B cell (primary cell): ENCODE measurements around the gene SPACA6. TPM values are rescaled to one million over a fixed set of nuclear protein-coding genes. Genes with fewer than 3 reads are reported as not detected.

ENCODE experiments used
- ATAC-seq: fragments of 200-7000 bp; cut with Tn5 transposase; one replicate; pipeline ENCODE4 v1.10.0; 2021; ENCODE audit warnings: low read depth, mild to moderate bottlenecking, moderate number of reproducible peaks, moderate library complexity
- CTCF ChIA-PET: fragments of 350-600 bp; sonication (Branson Sonifier 250); formaldehyde crosslinking; loops from one replicate; lab custom pipeline; 2021; ENCODE audit warnings: antibody characterized with exemption, inconsistent platforms; lab: Charles Lee
- POLR2A ChIA-PET: fragments of 350-600 bp; sonication (Branson Sonifier 250); formaldehyde crosslinking; loops from one replicate; lab custom pipeline; 2021; ENCODE audit warnings: antibody characterized with exemption; lab: Charles Lee
- DNase-seq: peaks from one replicate; pipeline ENCODE4 v3.0.0; 2013
- H2AFZ ChIP-seq: 2 replicates; pipeline ENCODE4 v1.6.1; 2012; ENCODE audit warnings: mild to moderate bottlenecking, low read depth, low read length; ENCODE audit not compliant: insufficient read depth, poor library complexity, severe bottlenecking
- H3K27ac ChIP-seq, 2 donors: 1 replicate in 1 of 2; 2 replicates in 1 of 2; pipeline ENCODE4 v1.5.1; 2012 to 2013; ENCODE audit warnings: low read length in 2 of 2, mild to moderate bottlenecking in 2 of 2, moderate library complexity in 1 of 2
- H3K27me3 ChIP-seq, 4 experiments: fragments of 200-600 bp in 1 of 4; sonication (generic) in 1 of 4; replicated peaks in 1 of 4; 1 replicate in 2 of 4; 2 replicates in 2 of 4; pipeline versions ENCODE4 v1.6.1 to v1.7.0; 2013 to 2016; ENCODE audit warnings: low read length in 3 of 4, mild to moderate bottlenecking in 2 of 4, mixed read lengths in 1 of 4, moderate library complexity in 1 of 4; ENCODE audit not compliant: insufficient read depth in 4 of 4, control insufficient read depth in 3 of 4; ENCODE audit errors: control extremely low read depth in 1 of 4
- H3K36me3 ChIP-seq, 2 experiments: replicated peaks in 1 of 2; 1 replicate in 1 of 2; 2 replicates in 1 of 2; pipeline versions ENCODE4 v1.6.1 to v1.7.1; 2013; ENCODE audit warnings: low read length in 1 of 2; ENCODE audit not compliant: insufficient read depth in 2 of 2, control insufficient read depth in 1 of 2; ENCODE audit errors: control extremely low read depth in 1 of 2, extremely low read depth in 1 of 2
- H3K4me1 ChIP-seq, 2 donors: fragments of 200-600 bp in 1 of 2; sonication (generic) in 1 of 2; 1 replicate in 1 of 2; 2 replicates in 1 of 2; pipeline versions ENCODE4 v1.5.1 to v1.6.1; 2013 to 2017; ENCODE audit warnings: low read length in 2 of 2; ENCODE audit not compliant: control insufficient read depth in 2 of 2, insufficient read depth in 2 of 2
- H3K4me2 ChIP-seq: replicated peaks from 2 replicates; pipeline ENCODE3; 2012; ENCODE audit warnings: mild to moderate bottlenecking, low read depth, low read length; ENCODE audit not compliant: poor library complexity, severe bottlenecking
- H3K4me3 ChIP-seq, 5 experiments: fragments of 200-600 bp in 1 of 5; sonication (generic) in 1 of 5; 1 replicate in 3 of 5; 2 replicates in 2 of 5; pipeline versions ENCODE4 v1.5.1 to v1.7.0; 2011 to 2016; ENCODE audit warnings: low read length in 4 of 5, mild to moderate bottlenecking in 4 of 5, low read depth in 2 of 5, control low read depth in 1 of 5, moderate library complexity in 1 of 5; ENCODE audit not compliant: insufficient read depth in 1 of 5; ENCODE audit errors: control extremely low read depth in 1 of 5, extremely low read depth in 1 of 5
- H3K79me2 ChIP-seq: fragments of 200-600 bp; sonication (generic); one replicate; pipeline ENCODE4 v1.6.0; 2016; ENCODE audit warnings: low read length; ENCODE audit not compliant: control insufficient read depth, insufficient read depth
- H3K9ac ChIP-seq: fragments of 200-600 bp; sonication (generic); 2 replicates; pipeline ENCODE4 v1.6.1; 2017; ENCODE audit warnings: mild to moderate bottlenecking, low read length, moderate library complexity
- H3K9me3 ChIP-seq, 3 donors: one replicate each; pipeline versions ENCODE4 v1.6.1 to v1.7.1; 2013; ENCODE audit warnings: low read length in 2 of 3; ENCODE audit not compliant: control insufficient read depth in 2 of 3, insufficient read depth in 1 of 3; ENCODE audit errors: control extremely low read depth in 1 of 3
- H4K20me1 ChIP-seq: 2 replicates; pipeline ENCODE4 v1.6.0; 2012; ENCODE audit warnings: mild to moderate bottlenecking, low read length; ENCODE audit not compliant: insufficient read depth, control insufficient read depth, poor library complexity, severe bottlenecking
- H3K27ac Mint-ChIP-seq: one replicate; pipeline ENCODE4 v1.8.0; 2021; ENCODE audit warnings: mixed read lengths
- H3K27me3 Mint-ChIP-seq: one replicate; pipeline ENCODE4 v1.8.0; 2021; ENCODE audit warnings: mixed read lengths
- H3K4me1 Mint-ChIP-seq: one replicate; pipeline ENCODE4 v1.8.0; 2021; ENCODE audit warnings: mixed read lengths
- H3K4me3 Mint-ChIP-seq: one replicate; pipeline ENCODE4 v1.8.0; 2021; ENCODE audit warnings: mixed read lengths
- H3K9me3 Mint-ChIP-seq: one replicate; pipeline ENCODE4 v1.8.0; 2022; ENCODE audit warnings: mixed read lengths; ENCODE audit not compliant: insufficient read depth
- CTCF ChIP-seq: fragments of 200-600 bp; IDR thresholded peaks from one replicate; pipeline ENCODE4 v1.8.0; 2022; ENCODE audit warnings: antibody characterized with exemption, mild to moderate bottlenecking
- EZH2 ChIP-seq: IDR thresholded peaks from 2 replicates; pipeline ENCODE4 v1.6.1; 2012; ENCODE audit warnings: borderline replicate concordance, low read depth, mild to moderate bottlenecking, moderate library complexity, low read length; ENCODE audit not compliant: insufficient read depth, poor library complexity, severe bottlenecking
- WGBS: methylation state at CpG from one replicate; pipeline ENCODE4 v1.1.5; 2013; ENCODE audit warnings: missing lambda C conversion rate; ENCODE audit not compliant: insufficient coverage; 5-methylcytosine and 5-hydroxymethylcytosine counted together
- intact Hi-C: fragments of 100-400 bp; cut with micrococcal nuclease; formaldehyde crosslinking; loops from one replicate; pipeline ENCODE4 v1.10.0; 2022
- polyA plus RNA-seq: library from polyadenylated mRNA; depleted of rRNA; stranded (reverse); fragments of >200 nt; gene quantifications from 2 replicates; pipeline ENCODE4 v1.2.3, GENCODE V29; 2012
- total RNA-seq, 2 donors: library from RNA; stranded (reverse); fragments of 120-200 nt in 1 of 2; gene quantifications; 1 replicate in 1 of 2; 2 replicates in 1 of 2; pipeline versions ENCODE4 v1.2.3 to v1.2.4, GENCODE V29; 2013 to 2022

Gene SPACA6
- total and polyA plus RNA-seq, 2 donors (not counting 1 experiment from before 2014, with no cell fraction given): 3.3 to 4.0 TPM

- H3K4me2 ChIP-seq: peak overlapping the region; percentile 91
Measured at GRCh38 chr19:51691074-51691583, 2.0 kb upstream of the SPACA6 start.

More at GRCh38 chr19:51691074-51691583, 2.0 kb upstream of the SPACA6 start:
- H3K27me3 Mint-ChIP-seq: peaks cover 54% of the 10 kb centered on the region
- Histone ChIP-seq H2AFZ (peak overlapping the region; percentile 69), H3K9me3 (peaks cover 0 to 11% (median 0%) of the 10 kb centered on the region in 3 donors), H3K9ac (peak overlapping the region; percentile 59), H3K36me3 (no peaks in the 10 kb centered on the region), H3K79me2 (no peaks in the 10 kb centered on the region), H3K27me3 (peaks cover 0 to 55% (median 23%) of the 10 kb centered on the region in 4 experiments), H4K20me1 (no peaks in the 10 kb centered on the region), H3K4me3 (peak overlapping the region in 3 of 5 experiments; percentile 28 to 51 (median 37)), H3K27ac (no peak overlapping the region), H3K4me1 (peaks cover 15 to 25% of the 10 kb centered on the region in 2 donors)
- intact Hi-C loops: no loop called here
- ChIA-PET CTCF (no interaction called here), POLR2A (no interaction called here)
- no peaks in the 10 kb centered on the region for H3K9me3 Mint-ChIP-seq
- DNase-seq (no peak), ATAC-seq (no peak)
- no peak overlapping the region for H3K27ac Mint-ChIP-seq
- 38% methylated on average over 5 of the region's 9 CpGs for WGBS
- H3K4me1 Mint-ChIP-seq: peaks cover 20% of the 10 kb centered on the region
- peak overlapping the region; percentile 41 for H3K4me3 Mint-ChIP-seq
- TF ChIP-seq EZH2 (no peak), CTCF (no peak)
